Smooth muscle cell (in vitro differentiated cells): ENCODE measurements around the gene DOCK8. TPM values are rescaled to one million over a fixed set of nuclear protein-coding genes. Genes with fewer than 3 reads are reported as not detected.
"Not testable (repeated sequence)": the region's sequence is repeated elsewhere in the genome, so short reads cannot be mapped to it uniquely, and the experiment has no call there.

Experiments used
- DNase-seq: peaks from one replicate; lab custom pipeline; 2025; ENCODE audit not compliant: unreplicated experiment; lab: John Stamatoyannopoulos, UW
- H2AFZ ChIP-seq: fragments of 200-600 bp; sonication (generic); 2 replicates; pipeline ENCODE4 v1.6.0; 2016; ENCODE audit warnings: antibody characterized with exemption, low read depth, mild to moderate bottlenecking
- H3F3A ChIP-seq: fragments of 200-600 bp; sonication (generic); 2 replicates; pipeline ENCODE4 v1.6.0; 2017; ENCODE audit warnings: antibody characterized with exemption, low read depth
- H3K27ac ChIP-seq: fragments of 200-600 bp; sonication (generic); 2 replicates; pipeline ENCODE4 v1.5.1; 2016; ENCODE audit warnings: low read depth, mild to moderate bottlenecking
- H3K27me3 ChIP-seq: fragments of 200-600 bp; sonication (generic); 2 replicates; pipeline ENCODE4 v1.6.1; 2016; ENCODE audit warnings: low read depth, mild to moderate bottlenecking
- H3K36me3 ChIP-seq: fragments of 200-600 bp; sonication (generic); 2 replicates; pipeline ENCODE4 v1.5.1; 2016; ENCODE audit warnings: low read depth
- H3K4me1 ChIP-seq: fragments of 200-600 bp; sonication (generic); 2 replicates; pipeline ENCODE4 v1.5.1; 2016; ENCODE audit warnings: low read depth
- H3K4me2 ChIP-seq: fragments of 200-600 bp; sonication (generic); 2 replicates; pipeline ENCODE4 v1.6.0; 2016; ENCODE audit warnings: mild to moderate bottlenecking
- H3K4me3 ChIP-seq: fragments of 200-600 bp; sonication (generic); 2 replicates; pipeline ENCODE4 v1.5.1; 2016; ENCODE audit warnings: mild to moderate bottlenecking
- H3K79me2 ChIP-seq: fragments of 200-600 bp; sonication (generic); 2 replicates; pipeline ENCODE4 v1.6.0; 2016; ENCODE audit warnings: low read depth, mild to moderate bottlenecking
- H3K9ac ChIP-seq: fragments of 200-600 bp; sonication (generic); 2 replicates; pipeline ENCODE4 v1.6.0; 2016; ENCODE audit warnings: low read depth
- H3K9me3 ChIP-seq: fragments of 200-600 bp; sonication (generic); replicated peaks from 2 replicates; pipeline ENCODE4 v1.5.1; 2016; ENCODE audit warnings: low read depth
- H4K20me1 ChIP-seq: fragments of 200-600 bp; sonication (generic); 2 replicates; pipeline ENCODE4 v1.6.0; 2016; ENCODE audit warnings: low read depth
- WGBS: methylation state at CpG from one replicate; pipeline ENCODE4 v1.1.7; 2016; ENCODE audit warnings: low lambda C conversion rate; 5-methylcytosine and 5-hydroxymethylcytosine counted together
- polyA plus RNA-seq: library from polyadenylated mRNA; unstranded; fragments of >200 nt; fragmentation: Nextera tagmentation; extraction: Ambion mirVana; gene quantifications from 2 replicates; pipeline ENCODE4 v1.2.1, GENCODE V29; 2016
- total RNA-seq: library from RNA; depleted of rRNA; stranded (reverse); fragments of >200 nt; gene quantifications from 2 replicates; pipeline ENCODE4 v1.2.3, GENCODE V29; 2014
- TF ChIP-seq, protein P1 (sequence below): fragments of 200-600 bp; sonication (generic); IDR thresholded peaks from 2 replicates; pipeline ENCODE4 v1.5.1; 2017; ENCODE audit warnings: borderline replicate concordance, mild to moderate bottlenecking, antibody characterized with exemption; ENCODE audit not compliant: insufficient read depth, poor library complexity, severe bottlenecking

DOCK8 gene
- total RNA-seq (4.9 and 6.6 TPM in 2 replicates), polyA plus RNA-seq (0.18 and 3.4 TPM in 2 replicates)

GRCh38 chr9:214648-215493, at the start of gene DOCK8:
TSS of gene DOCK8 (plus strand) at chr9:214865. CDS start at chr9:214977, 112 bp downstream.
- no peak within 1 kb of the TSS for H3K9ac ChIP-seq
- H3K27ac ChIP-seq, result no peak within 1 kb of the TSS
- H3F3A ChIP-seq, result no peaks in the 10 kb centered on the region

GRCh38 chr9:169757-170156, 44.9 kb upstream of the DOCK8 start:
- not testable (repeated sequence) for H3F3A ChIP-seq, H4K20me1 ChIP-seq, H3K4me3 ChIP-seq, H3K9ac ChIP-seq, H3K36me3 ChIP-seq, H2AFZ ChIP-seq, H3K79me2 ChIP-seq, H3K4me1 ChIP-seq, H3K9me3 ChIP-seq, H3K27me3 ChIP-seq, H3K27ac ChIP-seq, H3K4me2 ChIP-seq, DNase-seq
- no CpG with 5 or more reads among the region's 3 CpGs for WGBS

More at GRCh38 chr9:214648-215493, at the start of gene DOCK8:
- Histone ChIP-seq H3K9me3 (no peaks in the 10 kb centered on the region), H3K36me3 (no peaks in the 10 kb centered on the region), H4K20me1 (no peaks in the 10 kb centered on the region), H3K79me2 (no peaks in the 10 kb centered on the region), H2AFZ (peak within 1 kb of the TSS; percentile 51), H3K4me2 (peak within 1 kb of the TSS; percentile 81), H3K4me1 (no peaks in the 10 kb centered on the region), H3K27me3 (peaks cover 30% of the 10 kb centered on the region), H3K4me3 (peak within 1 kb of the TSS; percentile 58)
- no peak for DNase-seq
- TF ChIP-seq, protein P1, sequence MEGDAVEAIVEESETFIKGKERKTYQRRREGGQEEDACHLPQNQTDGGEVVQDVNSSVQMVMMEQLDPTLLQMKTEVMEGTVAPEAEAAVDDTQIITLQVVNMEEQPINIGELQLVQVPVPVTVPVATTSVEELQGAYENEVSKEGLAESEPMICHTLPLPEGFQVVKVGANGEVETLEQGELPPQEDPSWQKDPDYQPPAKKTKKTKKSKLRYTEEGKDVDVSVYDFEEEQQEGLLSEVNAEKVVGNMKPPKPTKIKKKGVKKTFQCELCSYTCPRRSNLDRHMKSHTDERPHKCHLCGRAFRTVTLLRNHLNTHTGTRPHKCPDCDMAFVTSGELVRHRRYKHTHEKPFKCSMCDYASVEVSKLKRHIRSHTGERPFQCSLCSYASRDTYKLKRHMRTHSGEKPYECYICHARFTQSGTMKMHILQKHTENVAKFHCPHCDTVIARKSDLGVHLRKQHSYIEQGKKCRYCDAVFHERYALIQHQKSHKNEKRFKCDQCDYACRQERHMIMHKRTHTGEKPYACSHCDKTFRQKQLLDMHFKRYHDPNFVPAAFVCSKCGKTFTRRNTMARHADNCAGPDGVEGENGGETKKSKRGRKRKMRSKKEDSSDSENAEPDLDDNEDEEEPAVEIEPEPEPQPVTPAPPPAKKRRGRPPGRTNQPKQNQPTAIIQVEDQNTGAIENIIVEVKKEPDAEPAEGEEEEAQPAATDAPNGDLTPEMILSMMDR, result peak; percentile 22
- WGBS, result under 1% methylated on average over 101 of the region's 103 CpGs

GRCh38 chr9:178140-178825, 36.4 kb upstream of the DOCK8 start:
- H2AFZ ChIP-seq, H3K4me1 ChIP-seq, H3K9me3 ChIP-seq, DNase-seq, H3K36me3 ChIP-seq, H3K27me3 ChIP-seq, H4K20me1 ChIP-seq, H3F3A ChIP-seq, H3K79me2 ChIP-seq: not testable (repeated sequence)
- peak overlapping the region; percentile 22 for H3K9ac ChIP-seq
- peak overlapping the region; percentile 25 for H3K4me3 ChIP-seq
- 9% methylated on average over 10 of the region's 23 CpGs for WGBS
- peak overlapping the region; percentile 20 for H3K27ac ChIP-seq
- H3K4me2 ChIP-seq, result peak overlapping the region; percentile 68

- not testable (repeated sequence) for H3F3A ChIP-seq, H3K9me3 ChIP-seq, H3K79me2 ChIP-seq, H3K4me1 ChIP-seq, H4K20me1 ChIP-seq, DNase-seq, H2AFZ ChIP-seq, H3K36me3 ChIP-seq, H3K27me3 ChIP-seq
- 0% methylated on average over 1 of the region's 32 CpGs for WGBS
- Histone ChIP-seq H3K4me2 (peak within 1 kb of the TSS; percentile 68), H3K9ac (peak within 1 kb of the TSS; percentile 22), H3K4me3 (peak within 1 kb of the TSS; percentile 41), H3K27ac (peak within 1 kb of the TSS; percentile 20)
Measured at GRCh38 chr9:178970-179383, 35.7 kb upstream of the DOCK8 start, which contains the start of gene ZNG1A. TSS of gene ZNG1A (minus strand) at chr9:179056. CDS start at chr9:178969, 87 bp downstream.

GRCh38 chr9:199601-200000, 15.1 kb upstream of the DOCK8 start:
- not testable (repeated sequence) for H3K4me2 ChIP-seq
- WGBS, result 82% methylated on average over 1 of the region's 1 CpG

More at GRCh38 chr9:199601-200000, 15.1 kb upstream of the DOCK8 start:
- not testable (repeated sequence) for H3K27ac ChIP-seq, H3K4me3 ChIP-seq, DNase-seq, H3K4me1 ChIP-seq, H2AFZ ChIP-seq, H3K9ac ChIP-seq, H3K9me3 ChIP-seq, H3K27me3 ChIP-seq, H3F3A ChIP-seq, H4K20me1 ChIP-seq, H3K36me3 ChIP-seq, H3K79me2 ChIP-seq
